ENCODE results near the gene LENG1.
A peak's percentile ranks its signal among the peaks of the same experiment; 100 is the strongest.

LENG1 gene

DNA sequence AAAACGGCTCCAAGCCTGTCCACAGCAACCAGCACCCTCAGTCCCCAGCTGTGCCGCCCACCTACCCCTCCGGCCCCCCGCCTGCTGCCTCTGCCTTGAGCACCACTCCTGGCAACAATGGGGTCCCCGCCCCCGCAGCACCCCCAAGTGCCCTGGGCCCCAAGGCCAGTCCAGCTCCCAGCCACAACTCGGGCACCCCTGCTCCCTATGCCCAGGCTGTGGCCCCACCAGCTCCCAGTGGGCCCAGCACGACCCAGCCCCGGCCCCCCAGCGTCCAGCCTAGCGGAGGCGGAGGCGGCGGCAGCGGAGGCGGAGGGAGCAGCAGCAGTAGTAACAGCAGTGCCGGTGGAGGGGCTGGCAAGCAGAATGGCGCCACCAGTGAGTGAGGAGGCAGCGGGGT is 11.4 kb downstream of the LENG1 start:
- TF ChIP-seq, protein P1, sequence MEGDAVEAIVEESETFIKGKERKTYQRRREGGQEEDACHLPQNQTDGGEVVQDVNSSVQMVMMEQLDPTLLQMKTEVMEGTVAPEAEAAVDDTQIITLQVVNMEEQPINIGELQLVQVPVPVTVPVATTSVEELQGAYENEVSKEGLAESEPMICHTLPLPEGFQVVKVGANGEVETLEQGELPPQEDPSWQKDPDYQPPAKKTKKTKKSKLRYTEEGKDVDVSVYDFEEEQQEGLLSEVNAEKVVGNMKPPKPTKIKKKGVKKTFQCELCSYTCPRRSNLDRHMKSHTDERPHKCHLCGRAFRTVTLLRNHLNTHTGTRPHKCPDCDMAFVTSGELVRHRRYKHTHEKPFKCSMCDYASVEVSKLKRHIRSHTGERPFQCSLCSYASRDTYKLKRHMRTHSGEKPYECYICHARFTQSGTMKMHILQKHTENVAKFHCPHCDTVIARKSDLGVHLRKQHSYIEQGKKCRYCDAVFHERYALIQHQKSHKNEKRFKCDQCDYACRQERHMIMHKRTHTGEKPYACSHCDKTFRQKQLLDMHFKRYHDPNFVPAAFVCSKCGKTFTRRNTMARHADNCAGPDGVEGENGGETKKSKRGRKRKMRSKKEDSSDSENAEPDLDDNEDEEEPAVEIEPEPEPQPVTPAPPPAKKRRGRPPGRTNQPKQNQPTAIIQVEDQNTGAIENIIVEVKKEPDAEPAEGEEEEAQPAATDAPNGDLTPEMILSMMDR (IDR thresholded peaks at IDR 0.05; ENCODE audit: borderline replicate concordance, insufficient read depth, low read depth, low read length), result no peak
- no peak overlapping the region for H3K4me3 ChIP-seq (ENCODE audit: low read depth, low read length)

- no peak overlapping the region for H3K4me3 ChIP-seq (ENCODE audit: low read depth, low read length)
These were observed 11.8 kb downstream of the LENG1 start for GRCh38 chr19:54147676-54148075.

DNA sequence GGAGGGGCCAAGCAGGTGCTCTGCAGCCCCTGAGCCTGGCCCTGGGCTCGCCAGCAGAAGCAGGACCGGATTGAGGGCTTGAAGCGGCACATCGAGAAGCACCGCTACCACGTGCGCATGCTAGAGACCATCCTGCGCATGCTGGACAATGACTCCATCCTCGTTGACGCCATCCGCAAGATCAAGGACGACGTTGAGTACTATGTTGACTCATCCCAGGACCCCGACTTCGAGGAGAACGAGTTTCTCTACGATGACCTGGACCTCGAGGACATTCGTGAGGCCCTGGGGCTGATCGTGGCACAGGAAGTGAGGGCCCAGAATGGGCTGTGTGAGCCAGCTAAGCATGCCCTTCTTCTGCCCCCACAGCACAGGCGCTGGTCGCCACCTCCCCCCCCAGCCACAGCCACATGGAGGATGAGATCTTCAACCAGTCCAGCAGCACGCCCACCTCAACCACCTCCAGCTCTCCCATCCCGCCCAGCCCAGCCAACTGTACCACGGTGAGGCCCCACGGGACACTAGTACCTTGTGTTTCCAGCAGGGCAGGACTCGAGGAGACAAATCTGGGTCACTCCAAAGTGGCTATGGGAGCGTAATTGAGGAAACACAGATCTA is 13.9 kb downstream of the LENG1 start:
- TF ChIP-seq, protein P1 (IDR thresholded peaks at IDR 0.05; ENCODE audit: borderline replicate concordance, insufficient read depth, low read depth, low read length), result no peak

More at GRCh38 chr19:54147676-54148075, 11.8 kb downstream of the LENG1 start:
- TF ChIP-seq, protein P1 (IDR thresholded peaks at IDR 0.05; ENCODE audit: borderline replicate concordance, insufficient read depth, low read depth, low read length), result no peak

GRCh38 chr19:54142166-54142780 is 17.2 kb downstream of the LENG1 start:
- H3K4me3 ChIP-seq (ENCODE audit: low read depth, low read length), result no peak overlapping the region
- TF ChIP-seq, protein P1 (IDR thresholded peaks at IDR 0.05; ENCODE audit: borderline replicate concordance, insufficient read depth, low read depth, low read length), result no peak

More for the DNA sequence above, 13.9 kb downstream of the LENG1 start:
- H3K4me3 ChIP-seq (ENCODE audit: low read depth, low read length), result no peak overlapping the region

DNA sequence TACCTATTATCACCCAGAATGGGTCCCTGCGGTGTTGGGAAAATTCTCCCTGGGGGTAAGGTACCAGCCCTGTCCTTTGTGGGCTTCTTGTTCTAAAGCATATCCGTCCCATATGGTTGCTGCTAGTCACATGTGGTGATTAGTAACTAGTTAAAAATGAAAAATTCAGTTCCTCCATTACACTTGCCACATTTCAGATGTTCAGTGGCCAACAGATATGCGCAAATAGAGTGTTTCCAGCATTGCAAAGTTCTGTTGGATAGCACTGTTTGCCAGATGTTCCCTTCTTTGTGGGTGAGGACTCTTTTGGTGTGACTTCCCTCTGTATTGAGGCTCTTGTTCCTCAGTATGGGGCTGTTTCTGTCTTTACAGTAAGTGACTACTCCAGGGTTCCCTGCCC is 18.2 kb downstream of the LENG1 start:
- no peak overlapping the region for H3K4me3 ChIP-seq (ENCODE audit: low read depth, low read length)
- TF ChIP-seq, protein P1 (IDR thresholded peaks at IDR 0.05; ENCODE audit: borderline replicate concordance, insufficient read depth, low read depth, low read length), result no peak

DNA sequence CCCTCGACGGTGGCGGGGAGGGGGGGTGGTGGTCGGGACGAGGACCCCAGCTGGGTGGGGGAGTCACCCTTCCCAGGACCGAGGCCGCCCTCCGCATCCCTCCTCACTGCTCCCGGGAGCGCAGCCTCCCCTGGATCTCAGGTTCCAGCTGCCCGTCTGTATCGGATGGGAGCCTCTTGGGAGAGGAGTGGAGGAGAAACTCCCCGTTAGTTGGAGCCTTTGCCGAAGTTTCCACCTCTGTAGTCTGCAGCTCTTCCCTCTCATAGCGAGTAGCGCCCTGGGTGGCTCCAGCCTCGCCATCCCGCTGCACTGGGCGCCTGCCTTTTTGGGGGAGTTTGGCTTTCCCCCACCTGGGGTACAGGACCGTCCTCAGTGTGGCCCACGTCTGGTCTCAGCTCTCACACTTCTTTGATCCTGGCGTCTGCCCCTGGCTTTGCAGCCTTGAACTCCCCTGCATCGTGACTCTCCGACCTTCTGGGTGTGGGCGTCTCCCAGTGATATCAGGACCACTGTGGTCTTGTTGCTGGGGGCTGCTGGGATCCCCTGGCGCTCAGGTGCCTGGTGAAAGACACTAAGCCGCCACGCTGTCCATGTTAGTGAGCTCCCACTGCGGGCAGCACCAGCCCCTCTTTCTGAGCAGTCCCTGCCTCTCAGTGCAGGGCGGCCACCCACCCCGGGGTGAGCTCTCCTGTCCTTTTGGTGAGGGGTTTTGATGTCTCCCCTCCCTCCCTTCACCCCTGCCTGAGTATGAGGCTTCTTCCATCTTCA is 20.8 kb downstream of the LENG1 start:
- TF ChIP-seq, protein P1 (IDR thresholded peaks at IDR 0.05; ENCODE audit: borderline replicate concordance, insufficient read depth, low read depth, low read length), result no peak
- H3K4me3 ChIP-seq (ENCODE audit: low read depth, low read length), result peak overlapping the region; percentile 89

Measured in GM12875 (cell line).